Measurements from ENCODE around the gene PDCD1.

Gene PDCD1

GRCh38 chr2:241865957-241866789 lies 7.5 kb upstream of the PDCD1 start:
- DNase-seq (ENCODE audit: low read depth in 2 of 3, low spot score in 2 of 3): no peak

- DNase-seq (ENCODE audit: low read depth in 2 of 3, low spot score in 2 of 3): no peak
These were observed 6.8 kb upstream of the PDCD1 start for GRCh38 chr2:241865416-241865956.

- no peak for DNase-seq (ENCODE audit: low read depth in 2 of 3, low spot score in 2 of 3)
These were observed 6.1 kb upstream of the PDCD1 start for GRCh38 chr2:241864850-241865213.

DNA sequence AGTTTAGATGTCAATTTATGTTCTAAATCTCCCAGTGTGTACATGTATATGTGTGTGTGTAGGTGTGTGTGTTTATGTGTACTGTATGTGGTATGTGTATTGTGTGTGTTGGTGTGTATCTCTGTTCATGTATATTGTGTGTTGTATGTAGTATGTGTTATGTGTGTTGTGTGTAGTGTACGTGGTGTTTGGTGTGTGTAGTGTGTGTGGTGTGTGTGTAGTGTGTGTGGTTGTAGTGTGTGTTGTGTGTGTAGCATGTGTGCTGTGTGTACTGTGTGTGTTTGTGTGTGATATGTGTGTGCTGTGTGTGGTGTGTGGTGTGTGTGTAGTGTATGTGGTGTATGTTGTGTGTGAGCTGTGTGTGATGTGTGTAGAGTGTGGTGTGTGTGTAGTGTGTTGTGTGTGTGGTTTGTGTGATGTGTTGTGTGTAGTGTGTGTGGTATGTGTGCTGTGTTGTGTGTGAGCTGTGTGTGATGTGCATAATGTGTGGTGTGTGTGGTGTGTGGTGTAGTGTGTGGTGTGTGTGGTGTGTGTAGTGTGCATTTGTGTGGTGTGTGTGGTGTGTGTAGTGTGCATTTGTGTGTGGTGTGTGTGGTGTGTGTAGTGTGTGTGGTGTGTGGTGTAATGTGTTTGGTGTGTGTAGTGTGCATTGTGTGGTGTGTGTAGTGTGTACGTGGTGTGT lies 5.6 kb upstream of the PDCD1 start:
- no peak for DNase-seq (ENCODE audit: low read depth in 2 of 3, low spot score in 2 of 3)

- DNase-seq (ENCODE audit: low read depth in 2 of 3, low spot score in 2 of 3): peak in 1 of 3 experiments; percentile 67
These were observed 4.9 kb upstream of the PDCD1 start for GRCh38 chr2:241863536-241863954.

DNA sequence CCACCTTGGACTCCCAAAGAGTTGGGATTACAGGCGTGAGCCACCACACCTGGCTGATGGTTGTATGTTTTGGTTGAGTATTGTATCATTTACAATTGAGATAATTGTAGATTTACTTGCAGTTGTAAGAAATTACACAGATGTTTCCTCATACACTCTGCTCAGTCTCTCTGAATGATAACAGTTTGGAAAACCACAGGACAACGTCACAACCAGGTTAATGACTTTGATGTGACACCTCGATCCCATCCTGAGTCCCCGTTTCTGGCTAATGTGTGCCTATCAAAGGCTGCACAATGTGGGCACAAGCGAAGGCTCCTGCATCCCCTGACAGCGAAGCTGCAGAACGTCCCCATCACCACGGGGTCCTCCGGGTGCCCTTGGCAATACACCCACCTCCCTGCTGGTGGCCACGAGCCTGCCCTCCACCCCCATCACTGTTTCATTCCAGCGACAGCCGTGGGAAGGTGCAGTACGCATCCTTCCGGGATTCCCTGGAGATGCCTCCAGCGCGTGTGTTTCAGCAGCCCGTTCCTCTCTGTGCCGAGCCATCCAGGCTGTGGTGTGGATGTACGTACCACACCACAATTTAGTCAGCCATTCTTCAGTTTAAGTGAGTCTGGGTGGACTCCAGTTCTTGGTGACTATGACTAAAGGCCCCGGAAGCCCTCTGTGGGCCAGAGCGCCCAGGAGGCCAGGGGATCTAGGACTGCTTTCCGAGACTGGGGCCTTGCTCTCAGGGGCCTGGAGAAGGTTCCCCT lies 4.3 kb upstream of the PDCD1 start:
- no peak for DNase-seq (ENCODE audit: low read depth in 2 of 3, low spot score in 2 of 3)

GRCh38 chr2:241862093-241862492 lies 3.4 kb upstream of the PDCD1 start:
- DNase-seq (ENCODE audit: low read depth in 2 of 3, low spot score in 2 of 3): no peak

DNA sequence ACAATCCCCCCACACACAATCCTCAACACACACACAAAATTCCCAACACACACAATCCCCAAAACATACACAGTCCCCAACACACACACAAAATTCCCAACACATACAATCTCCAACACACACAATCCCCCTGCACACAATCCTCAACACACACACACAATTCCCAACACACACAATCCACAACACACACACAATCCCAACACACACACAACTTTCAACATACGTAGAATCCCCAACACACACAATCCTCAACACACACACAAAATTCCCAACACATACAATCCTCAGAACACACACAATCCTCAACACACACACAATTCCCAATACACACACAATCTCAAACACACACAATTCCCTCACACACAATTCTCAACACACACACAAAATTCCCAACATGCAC lies 2.6 kb upstream of the PDCD1 start:
- no peak for DNase-seq (ENCODE audit: low read depth in 2 of 3, low spot score in 2 of 3)

DNA sequence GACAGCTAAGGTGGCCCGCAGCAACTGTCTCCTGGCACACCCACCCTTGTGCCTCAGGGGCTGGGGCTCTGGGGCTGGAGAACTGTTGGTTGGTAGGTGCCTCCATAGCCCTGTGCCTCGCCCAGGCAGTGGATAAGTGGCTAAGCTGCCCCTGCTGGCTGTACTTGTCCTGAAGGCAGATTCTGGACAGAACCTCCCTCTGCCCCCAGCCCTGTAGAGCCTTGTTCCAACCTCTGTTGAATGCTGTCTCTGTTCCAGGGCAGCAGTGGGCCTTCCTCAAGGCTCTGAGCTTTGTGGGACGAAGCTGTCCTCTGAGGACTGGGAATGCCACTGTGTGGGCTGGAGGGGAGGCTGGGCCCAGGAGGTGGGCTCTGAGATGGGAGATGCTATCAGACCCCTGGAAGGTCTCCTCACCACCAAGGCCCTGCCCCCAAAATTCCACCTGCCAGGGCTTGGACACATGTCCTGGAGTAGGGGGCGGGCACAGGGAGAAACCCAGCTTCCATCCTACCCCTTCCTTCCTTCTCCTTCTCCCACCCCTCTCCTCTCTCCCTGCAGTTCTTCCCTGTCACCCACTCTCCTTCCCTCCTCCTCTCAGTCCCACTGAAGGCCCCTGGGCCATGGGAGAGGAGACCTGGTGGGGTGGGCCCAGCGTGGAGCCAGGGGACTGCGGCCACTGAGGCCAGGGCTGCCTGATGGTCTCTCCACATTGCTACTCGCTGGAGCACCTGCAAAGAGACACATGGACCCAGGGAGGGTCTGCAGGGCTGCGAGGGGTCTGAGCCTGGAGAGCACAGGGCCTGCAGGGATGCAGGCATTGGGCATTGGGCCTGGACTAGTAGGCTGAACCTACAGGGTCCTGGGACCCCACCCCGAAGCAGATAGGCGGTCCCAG lies 1.7 kb upstream of the PDCD1 start:
- DNase-seq (ENCODE audit: low read depth in 2 of 3, low spot score in 2 of 3): peak in 1 of 3 experiments; percentile 42

DNA sequence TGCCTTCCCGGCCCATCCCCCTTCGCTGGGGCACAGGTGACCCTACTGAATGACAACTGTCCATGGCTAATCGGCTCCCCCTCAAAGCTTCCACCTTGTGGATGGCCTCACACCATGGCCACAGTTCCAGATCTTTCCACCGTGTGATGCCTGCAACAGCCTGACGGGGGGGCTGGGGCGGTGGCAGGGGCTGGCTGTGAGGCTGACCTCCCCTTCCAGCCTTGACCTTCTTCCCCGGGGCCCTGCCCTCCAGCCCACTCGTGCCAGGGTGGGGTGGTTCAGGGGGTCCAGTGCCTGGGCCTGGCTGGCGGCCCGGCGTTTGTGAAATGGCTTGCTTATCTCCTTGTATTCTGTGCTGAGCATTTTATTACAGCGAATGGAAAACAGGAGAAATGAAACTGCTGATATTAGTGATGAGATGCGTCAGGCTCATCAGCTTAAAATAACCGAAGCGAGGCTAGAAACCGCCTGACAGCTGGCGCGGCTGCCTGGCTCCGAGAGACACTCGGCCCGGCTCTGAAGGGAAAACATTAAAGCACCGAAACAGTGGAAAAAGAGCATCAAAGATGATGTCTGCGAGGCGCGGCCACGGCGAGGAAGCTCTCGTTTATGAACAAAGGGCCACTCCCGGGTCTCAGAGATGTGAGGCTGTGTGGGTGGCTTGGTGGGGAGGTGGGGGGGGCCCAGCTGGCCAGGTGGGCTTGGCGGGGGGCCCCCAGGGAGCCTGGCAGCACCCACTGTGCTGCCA lies 916 bp upstream of the PDCD1 start:
- DNase-seq (ENCODE audit: low read depth in 2 of 3, low spot score in 2 of 3): peak in 1 of 3 experiments; percentile 46

DNA sequence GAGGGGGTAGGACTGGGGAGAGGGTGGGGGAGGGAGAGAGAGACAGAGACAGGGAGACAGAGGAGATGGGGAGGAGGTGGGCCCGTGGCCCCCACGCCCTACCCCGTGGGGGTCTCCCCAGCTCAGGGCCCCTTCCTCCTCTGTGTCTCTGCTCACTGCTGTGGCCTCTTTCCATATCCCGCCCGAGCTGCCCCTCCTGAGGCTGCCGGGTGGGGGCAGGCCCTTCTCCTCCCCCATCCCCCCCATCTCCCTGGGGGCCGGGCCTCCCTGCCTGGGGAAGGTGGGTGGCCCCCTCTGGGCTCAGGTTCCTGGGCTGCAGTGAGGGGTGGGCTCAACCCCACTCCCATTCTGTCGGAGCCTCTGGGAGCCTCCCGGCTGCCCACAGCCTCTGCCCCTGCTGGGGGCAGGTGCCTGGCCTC lies 332 bp upstream of the PDCD1 start:
- DNase-seq (ENCODE audit: low read depth in 2 of 3, low spot score in 2 of 3): peak in 1 of 3 experiments; percentile 42

DNA sequence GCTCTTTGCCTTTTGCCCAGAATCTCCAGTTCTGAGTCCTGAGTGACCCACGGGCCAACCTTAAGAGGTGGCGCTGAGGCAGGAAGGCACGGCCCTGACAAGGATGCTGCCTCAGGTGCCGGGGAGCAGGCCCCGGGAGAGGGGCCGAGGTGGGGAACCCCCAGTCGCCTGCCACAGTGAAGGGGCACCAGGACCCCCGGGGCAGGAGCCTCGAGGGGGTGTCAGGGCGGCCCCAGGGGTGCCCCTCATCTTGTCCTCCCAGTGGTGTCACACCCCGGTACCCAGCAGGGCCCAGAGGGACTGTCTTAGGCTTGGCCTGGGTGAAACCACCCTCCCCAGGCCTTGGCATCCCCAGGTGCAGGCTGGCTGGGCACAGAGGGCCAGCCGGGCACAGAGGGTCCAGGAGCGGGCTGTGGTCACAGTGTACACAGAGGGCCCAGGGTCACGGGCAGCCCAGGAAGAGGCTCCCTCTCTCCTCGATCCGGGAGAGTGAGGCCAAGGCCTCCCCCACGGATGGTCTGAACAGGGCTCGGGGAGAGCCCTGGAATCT lies 1.0 kb downstream of the PDCD1 start:
- no peak for DNase-seq (ENCODE audit: low read depth in 2 of 3, low spot score in 2 of 3)

GRCh38 chr2:241857041-241857541 lies 1.6 kb downstream of the PDCD1 start:
- DNase-seq (ENCODE audit: low read depth in 2 of 3, low spot score in 2 of 3): no peak

- no peak for DNase-seq (ENCODE audit: low read depth in 2 of 3, low spot score in 2 of 3)
These were observed 2.7 kb downstream of the PDCD1 start for GRCh38 chr2:241855888-241856422.

GRCh38 chr2:241855245-241855887 lies 3.3 kb downstream of the PDCD1 start:
- DNase-seq (ENCODE audit: low read depth in 2 of 3, low spot score in 2 of 3): no peak

DNA sequence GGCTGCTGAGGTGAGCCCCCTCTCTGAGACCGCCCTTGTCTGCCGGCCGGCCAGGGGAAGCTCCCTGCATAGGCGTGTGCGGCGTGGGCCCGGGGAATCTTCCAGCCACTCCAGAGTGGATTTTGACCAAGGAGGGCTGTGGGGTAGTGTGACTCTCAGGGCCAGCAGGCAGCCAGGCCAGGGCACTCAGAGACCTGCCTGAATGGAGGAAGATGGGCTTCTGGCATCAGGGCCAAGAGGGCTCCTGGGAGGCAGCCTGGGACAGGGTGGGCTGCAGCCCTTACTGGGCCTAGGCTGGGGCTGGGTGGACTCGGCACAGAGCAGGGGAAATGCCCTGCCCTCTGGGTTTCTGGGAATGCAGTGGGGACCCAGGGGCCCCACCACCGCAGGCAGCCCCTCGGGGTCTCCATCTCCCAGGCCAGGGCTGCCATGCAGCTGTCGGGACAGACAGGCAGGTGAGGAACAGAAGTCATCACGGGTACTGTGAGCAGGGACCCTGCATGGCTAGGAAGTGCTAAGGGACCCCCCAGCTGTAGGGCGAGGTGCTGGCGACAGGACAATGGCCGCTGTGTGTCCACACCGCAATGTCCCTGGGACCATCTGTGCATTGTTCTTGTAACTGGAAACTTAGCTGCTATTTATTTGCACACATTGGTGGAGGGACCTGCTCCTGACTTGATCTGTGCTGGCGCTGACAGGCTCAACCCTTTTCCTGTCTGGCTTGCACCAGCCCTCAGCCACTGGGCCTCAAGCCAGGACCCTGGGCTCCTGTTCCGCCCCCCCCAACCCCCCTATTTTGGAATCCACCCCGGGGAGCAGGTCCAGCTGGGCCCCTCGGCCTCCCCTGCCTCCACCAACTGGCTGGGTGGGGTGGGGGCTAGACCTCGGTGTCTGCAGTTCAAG lies 4.1 kb downstream of the PDCD1 start:
- DNase-seq (ENCODE audit: low read depth in 2 of 3, low spot score in 2 of 3): no peak

DNA sequence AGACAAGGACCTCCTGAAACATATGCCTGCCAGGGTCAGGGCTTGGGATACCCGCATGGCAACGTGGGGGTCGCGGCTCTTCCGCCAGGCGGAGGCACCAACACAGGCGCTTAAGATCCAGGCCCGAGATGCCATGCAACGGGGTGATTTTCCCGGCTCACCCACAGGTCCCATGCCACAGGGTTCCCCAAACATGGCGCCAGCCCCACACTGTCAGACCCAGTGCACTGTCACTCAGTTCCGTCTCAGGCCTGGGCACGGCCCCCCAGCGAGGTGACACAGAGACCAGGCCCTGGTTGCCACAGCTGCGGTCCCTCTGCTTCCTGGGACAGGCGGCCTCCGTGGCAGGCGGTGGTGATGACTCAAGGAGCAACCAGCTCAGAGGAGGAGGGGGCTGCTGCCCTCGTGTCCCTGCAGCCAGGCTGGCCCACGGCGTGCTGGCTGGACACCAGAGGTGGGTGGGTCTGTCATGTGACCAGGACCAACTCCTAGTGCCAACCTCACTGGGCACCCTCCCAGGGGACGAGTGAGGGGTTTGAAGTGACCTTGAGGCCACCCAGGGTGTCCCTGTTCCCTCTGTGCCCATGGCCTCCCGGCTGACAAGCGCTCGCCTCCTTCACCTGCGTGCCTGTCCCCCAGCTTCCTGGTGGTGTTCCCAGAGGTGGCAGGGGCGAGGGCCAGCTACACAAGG lies 4.9 kb downstream of the PDCD1 start:
- no peak for DNase-seq (ENCODE audit: low read depth in 2 of 3, low spot score in 2 of 3)

All from activated CD8-positive, alpha-beta memory T cell treated with anti-CD3 and anti-CD28 coated beads for 48 hours (primary cell).